Activated CD4-positive, alpha-beta T cell treated with anti-CD3 and anti-CD28 coated beads, Interleukin-2, amount 50 U/mL, for 24 hours (primary cell): ENCODE measurements around the gene CELA1.
"Not testable (repeated sequence)": the region's sequence is repeated elsewhere in the genome, so short reads cannot be mapped to it uniquely, and the experiment has no call there.

Experiments
- DNase-seq, 2 donors: peaks; one replicate each; pipeline ENCODE4 v3.0.0-alpha.2; 2020; ENCODE audit warnings: low read depth in 1 of 2, low spot score in 1 of 2

Gene CELA1

GRCh38 chr12:51318846-51319599 is 27.5 kb downstream of the CELA1 start:
- DNase-seq = no peak

- not testable (repeated sequence) for DNase-seq
Observed at GRCh38 chr12:51318057-51318806, 28.2 kb downstream of the CELA1 start.

DNA sequence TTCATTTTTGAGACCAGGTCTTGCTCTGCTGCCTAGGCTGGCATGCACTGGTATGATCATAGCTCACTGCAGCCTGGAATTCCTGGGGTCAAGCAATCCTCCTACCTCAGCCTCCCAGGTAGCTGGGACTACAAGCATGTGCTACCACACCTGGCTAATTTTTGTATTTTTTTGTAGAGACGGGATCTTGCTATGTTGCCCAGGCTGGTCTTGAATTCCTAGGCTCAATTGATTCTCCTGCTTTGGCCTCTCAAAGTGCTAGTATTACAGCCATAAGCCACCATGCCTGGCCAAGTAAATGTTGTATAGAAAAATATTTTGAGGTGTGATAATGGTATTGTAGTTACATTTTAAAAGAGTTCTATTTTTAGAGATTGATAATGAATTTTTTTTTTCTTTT is 35.1 kb downstream of the CELA1 start:
- DNase-seq = no peak

DNA sequence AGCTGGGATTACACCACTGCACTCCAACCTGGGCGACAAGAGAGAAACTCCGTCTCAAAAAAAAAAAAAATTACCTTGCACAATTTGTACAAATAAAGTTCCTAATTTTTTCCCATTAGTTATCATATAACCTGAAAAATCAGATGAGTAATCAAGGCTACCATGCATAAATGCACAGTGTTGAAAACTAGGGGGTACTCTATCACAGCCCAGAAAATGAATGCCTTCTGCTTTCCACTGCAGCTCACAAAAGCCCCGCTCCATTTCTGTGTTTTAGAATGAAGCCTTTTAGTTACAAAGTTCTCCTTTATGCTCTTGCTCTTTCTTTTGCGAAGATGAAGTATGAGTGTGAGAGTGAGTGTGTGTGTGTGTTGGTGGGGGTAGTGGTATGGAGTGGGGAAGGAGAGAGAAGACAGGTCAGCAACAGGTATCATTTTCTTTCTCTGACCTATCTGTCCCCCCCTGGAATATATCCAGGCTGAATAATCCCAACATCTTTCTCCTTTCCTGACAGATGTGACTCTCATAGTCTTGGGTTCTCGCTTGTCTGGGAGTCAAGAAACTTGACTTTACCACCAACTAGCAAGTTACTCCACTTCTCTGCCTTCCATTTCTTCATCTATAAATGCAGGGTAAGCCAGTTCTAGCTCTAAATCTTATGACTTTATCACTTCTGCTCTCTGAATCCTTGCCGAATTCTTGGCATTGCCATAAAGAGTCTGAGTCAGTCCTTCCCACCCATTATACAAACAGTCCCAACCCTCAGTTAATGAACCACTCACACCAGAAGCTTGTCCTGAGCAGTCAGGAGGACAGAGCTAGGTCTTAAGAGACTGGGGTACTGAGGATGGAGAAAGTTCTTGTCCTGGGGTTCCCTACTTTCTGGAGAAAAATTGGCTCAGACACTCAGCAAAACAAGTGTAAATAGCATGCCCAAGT is 38.6 kb downstream of the CELA1 start:
- DNase-seq = no peak

GRCh38 chr12:51306507-51306906 is 40.0 kb downstream of the CELA1 start:
- DNase-seq = no peak

GRCh38 chr12:51300768-51301167 is 45.7 kb downstream of the CELA1 start:
- not testable (repeated sequence) for DNase-seq

- no peak for DNase-seq
Observed at GRCh38 chr12:51295651-51296050, 50.8 kb downstream of the CELA1 start.

DNA sequence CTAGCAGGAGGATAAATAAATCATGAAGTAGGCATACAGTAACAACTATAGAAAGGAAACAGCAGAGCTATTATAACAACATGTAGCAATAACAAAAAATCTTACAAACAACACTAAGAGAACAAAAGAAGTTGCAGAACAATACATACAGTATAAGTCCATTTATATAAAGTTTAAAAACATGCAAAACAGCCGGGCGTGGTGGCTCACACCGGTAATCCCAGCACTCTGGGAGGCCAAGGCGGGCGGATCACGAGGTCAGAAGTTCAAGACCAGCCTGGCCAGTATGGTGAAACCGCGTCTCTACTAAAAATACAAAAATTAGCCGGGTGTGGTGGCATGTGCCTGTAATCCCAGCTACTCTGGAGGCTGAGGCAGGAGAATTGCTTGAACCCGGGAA is 52.4 kb downstream of the CELA1 start:
- DNase-seq = not testable (repeated sequence)

DNA sequence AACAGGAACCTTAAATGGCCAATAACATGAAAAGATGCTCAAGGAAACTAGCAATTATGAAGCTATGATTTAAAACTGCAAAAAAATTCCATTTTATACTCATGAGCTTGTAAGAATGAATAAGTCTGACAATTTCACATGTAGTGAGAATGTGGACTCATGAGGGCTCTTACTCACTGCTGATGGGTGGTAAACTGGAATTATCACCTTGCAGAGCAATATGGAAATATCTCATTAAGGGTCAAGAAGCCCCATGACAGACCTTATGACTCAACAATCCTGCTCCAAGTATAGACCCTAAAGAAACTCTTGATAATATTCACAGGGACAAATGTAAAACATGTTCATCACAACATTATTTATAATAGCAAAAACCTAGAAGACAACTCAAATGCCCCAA is 52.8 kb downstream of the CELA1 start:
- DNase-seq = no peak

DNA sequence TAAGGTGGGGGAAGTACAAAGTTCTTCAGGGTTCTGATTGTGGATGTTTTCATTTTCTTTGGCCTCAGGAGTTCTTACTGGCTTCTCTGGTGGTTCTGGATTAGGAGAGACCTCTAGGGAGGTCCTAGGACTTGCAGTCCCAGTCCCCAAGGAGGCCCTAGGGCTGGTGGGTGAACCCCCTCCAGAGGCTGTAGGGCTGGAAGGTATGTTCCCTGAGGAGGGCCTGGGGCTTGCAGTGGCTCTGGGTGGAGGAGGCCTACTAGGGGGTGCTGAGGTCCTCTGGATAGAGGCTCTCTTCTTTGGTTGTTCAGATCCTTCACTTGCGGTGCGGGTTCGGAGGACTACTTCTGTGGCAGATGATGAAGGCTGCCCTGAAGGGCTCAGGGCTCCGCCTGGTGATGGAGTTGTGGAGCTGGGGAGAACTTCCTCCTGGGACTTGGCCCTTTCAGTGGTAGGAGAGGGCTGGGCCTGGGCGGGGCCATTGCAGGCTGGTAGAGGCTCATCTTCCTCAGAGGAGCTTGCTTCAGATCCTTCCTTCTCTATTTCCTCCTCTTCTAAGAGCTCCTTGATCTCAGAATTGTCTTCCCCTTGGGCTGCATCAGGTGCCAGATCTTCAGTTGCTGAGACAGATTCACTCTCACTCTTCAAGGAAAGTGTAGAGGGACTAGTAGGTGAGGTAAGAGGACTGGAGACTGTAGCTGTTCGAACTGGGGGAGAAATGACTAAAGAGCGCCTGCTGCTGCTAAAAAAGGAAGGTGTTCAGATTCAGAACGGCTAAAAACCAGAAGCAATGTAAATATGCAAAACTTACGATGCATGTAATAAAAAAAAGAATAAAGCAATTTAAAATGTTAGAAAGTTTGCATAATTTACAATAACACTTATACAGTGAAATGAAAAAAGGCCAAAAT is 54.6 kb downstream of the CELA1 start:
- DNase-seq = not testable (repeated sequence)

GRCh38 chr12:51285843-51286242 is 60.6 kb downstream of the CELA1 start:
- no peak for DNase-seq

GRCh38 chr12:51281202-51281924 is 65.1 kb downstream of the CELA1 start:
- DNase-seq = no peak
